Activated gamma-delta T cell treated with Interleukin-2 at 50 U/mL for 16 hours (primary cell): Measurements from ENCODE around the gene UBE2S.
"Not testable (repeated sequence)": the region's sequence is repeated elsewhere in the genome, so short reads cannot be mapped to it uniquely, and the experiment has no call there.

Experiments used
- DNase-seq: peaks from one replicate; pipeline ENCODE4 v3.0.0-alpha.2; 2020

The UBE2S gene

DNA sequence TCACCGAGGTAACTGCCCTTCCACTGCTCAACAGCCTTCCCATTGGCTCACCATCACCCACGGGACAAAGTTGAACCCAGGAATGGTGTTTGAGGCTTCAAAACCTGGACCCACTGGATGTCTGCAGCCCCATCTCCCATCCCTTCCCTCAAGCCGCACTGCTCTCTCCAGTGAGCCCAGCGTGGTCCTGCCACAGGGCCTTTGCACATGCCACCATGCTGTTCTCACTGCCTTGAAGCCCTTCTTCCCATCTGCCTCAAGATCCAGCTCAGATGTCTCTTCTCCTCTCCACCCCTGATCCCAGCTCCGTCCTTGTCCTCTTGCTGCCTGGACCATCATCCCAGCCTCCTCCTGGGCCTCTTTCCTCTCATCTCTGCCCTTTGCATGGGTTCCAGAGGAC lies 31.5 kb upstream of the UBE2S start:
- DNase-seq = no peak

- DNase-seq = no peak
Measured at GRCh38 chr19:55437410-55437809, 29.8 kb upstream of the UBE2S start.

DNA sequence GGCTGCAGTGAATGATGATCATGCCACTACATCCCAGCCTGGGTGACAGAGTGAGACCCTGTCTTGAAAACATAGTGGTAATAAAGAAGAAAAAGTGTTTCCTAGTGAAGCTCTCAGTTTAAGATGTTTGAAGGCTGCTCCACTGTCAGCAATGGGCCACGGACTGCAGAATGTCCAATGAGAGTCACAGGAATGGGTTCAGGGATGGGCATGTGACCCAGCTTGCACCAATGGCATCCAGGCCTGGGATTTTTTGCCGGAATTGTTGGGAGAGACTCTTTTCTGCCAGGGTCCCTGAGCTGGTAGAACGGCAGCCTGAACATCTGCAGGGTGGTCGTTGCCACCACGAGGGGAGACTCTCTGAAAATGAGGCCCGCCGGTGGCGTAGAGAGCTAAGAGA lies 29.3 kb upstream of the UBE2S start:
- no peak for DNase-seq

- DNase-seq = no peak
Measured at GRCh38 chr19:55435020-55435419, 27.4 kb upstream of the UBE2S start.

GRCh38 chr19:55434356-55434919 lies 26.9 kb upstream of the UBE2S start:
- no peak for DNase-seq

- no peak for DNase-seq
Measured at GRCh38 chr19:55433292-55433691, 25.7 kb upstream of the UBE2S start.

- no peak for DNase-seq
Measured at GRCh38 chr19:55432241-55432959, 24.8 kb upstream of the UBE2S start.

GRCh38 chr19:55431183-55431582 lies 23.6 kb upstream of the UBE2S start:
- no peak for DNase-seq

DNA sequence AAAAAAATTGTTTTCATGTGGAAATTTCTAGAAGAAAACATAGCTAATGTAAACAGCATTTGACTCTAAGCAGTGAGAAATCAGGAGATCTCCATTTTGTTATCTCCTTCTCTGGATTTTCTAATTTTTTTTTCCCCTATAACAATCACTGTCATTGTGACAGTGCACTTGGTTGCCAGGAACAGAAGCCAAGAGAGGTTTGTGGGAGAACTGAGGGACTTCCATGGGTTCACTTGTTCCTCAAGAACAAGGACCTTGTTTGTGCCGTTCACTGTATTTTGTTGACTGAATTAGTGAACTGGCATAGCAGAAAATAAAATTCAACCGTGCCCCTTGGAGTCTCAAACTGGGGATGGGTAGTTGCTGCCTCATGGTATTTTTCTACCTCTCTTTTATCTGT lies 18.5 kb upstream of the UBE2S start:
- DNase-seq = no peak

GRCh38 chr19:55424518-55424917 lies 16.9 kb upstream of the UBE2S start:
- no peak for DNase-seq

DNA sequence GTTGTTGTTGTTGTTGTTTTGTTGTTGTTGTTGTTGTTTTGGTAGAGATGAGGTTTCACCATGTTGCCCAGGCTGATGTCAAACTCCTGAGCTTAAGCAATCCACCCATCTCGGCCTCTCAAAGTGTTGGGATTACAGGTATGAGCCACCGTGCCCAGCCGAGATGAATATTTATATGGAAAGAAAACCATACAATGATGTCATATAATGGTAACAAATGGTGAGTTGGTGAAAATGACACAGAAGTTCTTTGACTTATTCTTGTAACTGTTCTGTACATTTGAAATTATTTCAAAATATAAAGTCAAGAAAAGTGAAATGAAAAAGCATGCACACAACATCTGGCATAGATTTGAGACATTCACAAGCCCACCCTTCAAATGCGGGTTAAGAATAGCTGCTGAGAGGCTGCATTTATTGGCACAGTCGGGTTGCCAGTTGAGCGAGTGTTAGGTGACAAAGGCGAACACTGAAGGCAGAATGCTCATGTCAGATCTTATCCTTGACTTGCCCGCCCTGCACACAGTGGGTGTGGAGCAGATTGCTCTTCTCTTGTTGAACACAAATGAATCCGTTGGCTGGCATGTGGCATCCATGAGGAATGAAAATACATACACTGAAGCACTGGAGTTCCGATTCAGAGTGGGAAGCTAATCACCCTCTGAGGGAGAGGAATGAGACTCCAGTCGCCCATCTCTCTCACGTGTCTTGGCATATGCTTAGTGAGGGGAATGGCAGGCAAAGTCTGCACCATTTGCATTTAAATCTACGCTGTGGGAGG lies 15.8 kb upstream of the UBE2S start:
- no peak for DNase-seq

- DNase-seq = peak; percentile 26
Measured at GRCh38 chr19:55421281-55421680, 13.7 kb upstream of the UBE2S start.

DNA sequence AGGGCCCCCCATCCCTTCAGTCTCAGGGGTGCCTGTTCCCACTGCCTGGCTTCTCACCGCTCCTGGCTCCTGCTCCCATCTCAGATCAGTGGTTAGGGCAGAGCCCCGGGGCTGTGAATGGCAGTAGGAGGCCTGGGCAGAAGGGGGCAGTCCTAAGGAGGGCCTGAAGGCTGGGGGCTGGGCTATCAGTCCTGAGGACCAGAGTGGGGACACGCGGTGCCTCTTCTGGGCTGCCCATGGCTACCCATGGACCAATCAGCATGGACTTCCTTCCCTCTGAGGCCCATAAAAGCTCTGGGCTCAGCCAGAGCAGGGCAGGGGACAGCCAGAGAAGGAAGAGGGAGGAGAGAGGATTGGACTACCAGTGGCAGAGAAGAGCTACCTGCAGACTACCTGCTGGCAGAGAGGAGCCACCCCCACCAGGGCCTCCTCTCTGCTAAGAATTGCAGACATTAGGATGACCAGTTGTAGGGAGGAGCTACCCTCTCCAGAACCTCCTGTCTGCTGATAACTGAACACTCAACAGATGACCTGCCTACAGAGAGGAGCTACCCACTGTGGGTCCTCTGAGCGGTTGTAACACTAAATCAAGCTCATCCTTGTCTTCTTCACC lies 12.1 kb upstream of the UBE2S start:
- no peak for DNase-seq

DNA sequence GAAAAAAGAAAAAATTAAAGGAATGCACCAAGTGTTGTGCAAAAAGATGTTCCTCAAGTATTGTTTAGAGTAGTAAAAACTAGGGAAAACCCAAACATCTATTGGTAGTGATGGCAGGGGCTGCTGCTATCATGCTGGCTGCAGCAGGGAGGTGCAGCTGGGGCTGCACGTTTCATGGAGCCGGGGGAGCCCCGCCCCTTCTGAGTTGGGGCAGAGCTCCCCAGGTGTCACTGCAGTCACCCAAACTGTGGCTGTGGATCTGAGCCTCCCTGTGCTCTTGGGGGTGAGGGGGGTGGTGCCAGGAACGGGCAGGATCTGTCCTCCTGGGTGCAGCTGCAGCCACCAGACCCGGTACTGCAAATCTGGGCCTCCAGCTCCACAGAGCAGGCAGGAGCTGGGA lies 11.5 kb upstream of the UBE2S start:
- DNase-seq = no peak

DNA sequence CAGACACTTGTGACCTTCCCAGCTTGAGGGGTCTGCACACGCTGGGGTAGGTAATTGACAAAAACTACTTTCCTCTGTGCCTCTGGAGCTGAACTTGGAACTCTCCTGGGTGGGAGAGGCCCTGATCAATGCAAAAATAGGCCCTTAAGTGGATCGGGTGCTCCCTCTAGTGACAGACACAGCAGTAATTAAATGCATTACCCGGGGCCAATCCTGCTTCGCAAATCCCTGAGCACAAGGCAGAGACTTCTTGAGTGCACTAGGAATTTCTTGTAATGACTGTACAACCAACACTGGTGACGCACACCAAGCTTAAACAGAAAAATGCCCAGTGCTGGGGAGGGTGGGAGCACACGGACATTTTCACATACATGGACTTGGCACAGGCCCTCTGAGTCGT lies 10.6 kb upstream of the UBE2S start:
- DNase-seq = peak; percentile 45

DNA sequence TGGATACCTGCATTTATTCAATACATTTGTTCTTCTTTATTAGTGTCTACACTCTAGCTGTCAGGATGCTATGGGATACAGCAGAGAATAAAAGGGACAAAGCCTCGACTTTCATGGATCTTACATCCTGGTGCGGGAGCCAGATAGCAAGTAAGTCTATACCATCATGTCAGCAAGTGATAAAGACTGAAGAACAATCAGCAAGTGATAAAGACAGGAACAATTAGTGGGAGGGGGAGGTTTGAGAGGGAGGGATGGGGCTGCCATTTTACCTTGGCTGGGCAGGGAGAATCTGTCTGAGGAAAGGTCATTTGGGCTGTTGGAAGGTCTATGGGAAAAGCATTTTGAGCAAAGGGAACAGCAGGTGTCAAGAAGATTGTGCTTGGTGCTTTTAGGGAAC lies 2.6 kb upstream of the UBE2S start:
- no peak for DNase-seq

DNA sequence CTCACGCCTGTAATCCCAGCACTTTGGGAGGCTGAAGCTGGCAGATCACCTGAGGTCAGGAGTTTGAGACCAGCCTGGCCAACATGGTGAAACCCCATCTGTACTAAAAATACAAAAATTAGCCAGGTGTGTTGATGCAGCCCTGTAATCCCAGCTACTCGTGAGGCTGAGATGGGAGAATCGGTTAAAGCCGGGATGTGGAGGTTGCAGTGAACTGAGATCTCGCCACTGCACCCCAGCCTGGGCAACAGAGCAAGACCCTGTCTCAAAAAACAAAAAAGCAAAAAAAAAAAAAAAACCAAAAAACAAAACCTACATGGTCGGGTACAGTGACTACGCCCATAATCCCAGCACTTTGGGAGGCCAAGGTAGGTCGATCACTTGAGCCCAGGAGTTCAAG lies 1.6 kb upstream of the UBE2S start:
- not testable (repeated sequence) for DNase-seq

DNA sequence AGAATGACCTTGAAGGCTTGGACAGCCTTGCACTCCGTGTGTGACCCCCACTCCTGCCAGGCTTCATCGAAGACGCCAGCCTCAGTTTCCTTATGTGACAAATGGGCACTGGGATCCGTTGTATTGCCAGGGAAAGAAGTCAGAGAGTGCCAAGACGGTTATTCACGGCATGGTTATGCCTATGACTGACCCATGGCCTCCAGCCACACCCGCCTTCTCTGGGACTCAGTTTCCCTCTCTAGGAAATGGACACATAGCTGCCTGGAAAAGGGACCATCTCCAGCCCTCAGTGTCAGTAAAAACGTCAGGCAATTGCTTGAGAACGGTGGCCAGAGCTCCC lies 915 bp upstream of the UBE2S start:
- DNase-seq = no peak

GRCh38 chr19:55407800-55408532 lies 378 bp upstream of the UBE2S start:
- DNase-seq = peak; percentile 97

DNA sequence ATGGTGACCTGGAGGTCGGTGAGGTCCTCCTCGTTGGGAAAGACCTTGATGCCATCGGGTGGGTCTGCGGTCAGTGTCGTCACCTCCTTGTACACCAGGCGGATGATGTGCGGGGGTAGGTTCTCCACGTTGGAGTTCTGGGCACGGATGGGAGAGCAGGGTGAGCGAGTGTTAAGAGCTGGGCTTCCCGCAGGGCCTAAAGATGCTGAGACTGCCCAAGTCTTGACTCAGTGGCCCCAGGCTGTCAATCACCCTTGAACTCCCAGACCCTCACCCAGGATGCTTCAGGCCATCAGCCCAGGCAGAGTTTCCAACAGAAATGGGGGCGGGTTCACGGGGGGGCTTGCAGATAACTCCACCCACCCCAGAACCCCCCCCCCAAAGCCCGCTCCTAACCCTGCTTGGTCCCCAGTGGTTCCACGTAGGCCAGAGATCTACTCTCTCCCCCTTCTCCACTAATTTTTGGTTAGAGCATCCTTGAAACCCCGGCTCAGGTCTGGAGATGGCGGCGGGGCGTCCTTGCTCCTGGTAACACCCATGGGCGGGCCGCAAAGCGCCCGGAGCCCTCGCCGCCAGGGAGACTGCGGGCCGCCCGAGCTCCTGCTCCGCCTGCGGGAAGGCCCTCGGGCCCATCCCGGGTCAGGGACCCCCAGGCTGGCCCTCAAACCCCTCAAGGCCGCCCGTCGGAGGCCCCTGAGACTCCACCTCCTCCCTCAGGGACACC lies 600 bp downstream of the UBE2S start:
- DNase-seq = peak; percentile 26

DNA sequence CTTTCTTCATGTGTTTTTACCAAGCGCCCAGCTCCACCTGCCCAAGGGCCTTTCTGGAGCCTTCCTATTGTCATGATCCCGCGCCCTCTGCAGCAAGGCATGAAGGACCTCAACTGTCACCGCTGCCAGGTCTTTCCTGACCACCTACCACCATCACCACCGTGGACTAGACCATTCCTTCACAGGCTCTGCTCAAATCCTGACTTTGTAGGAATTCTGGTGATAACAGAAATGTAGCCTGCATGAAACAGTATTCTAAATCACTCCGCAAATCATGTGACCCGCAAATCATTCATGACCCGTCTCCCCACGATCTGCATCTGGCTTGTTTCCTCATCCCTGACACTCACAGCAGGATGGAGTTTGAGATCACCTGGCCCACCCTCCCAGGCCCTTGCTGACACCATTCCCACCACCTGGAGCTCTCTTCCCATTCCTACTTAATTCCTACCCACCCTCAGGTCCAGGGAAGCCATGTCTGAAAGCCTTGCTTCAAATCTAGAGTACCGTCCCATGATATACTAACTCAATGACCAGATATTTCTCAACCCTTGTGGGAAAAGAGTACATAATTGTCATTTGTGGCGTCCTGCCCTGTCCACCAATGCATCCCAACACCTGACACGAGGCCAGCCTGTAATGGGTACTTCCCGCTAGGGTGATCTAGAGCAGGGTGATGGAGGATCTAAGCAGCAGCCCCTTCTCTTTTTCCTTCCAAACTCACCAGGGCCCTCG lies 1.3 kb downstream of the UBE2S start:
- DNase-seq = no peak

DNA sequence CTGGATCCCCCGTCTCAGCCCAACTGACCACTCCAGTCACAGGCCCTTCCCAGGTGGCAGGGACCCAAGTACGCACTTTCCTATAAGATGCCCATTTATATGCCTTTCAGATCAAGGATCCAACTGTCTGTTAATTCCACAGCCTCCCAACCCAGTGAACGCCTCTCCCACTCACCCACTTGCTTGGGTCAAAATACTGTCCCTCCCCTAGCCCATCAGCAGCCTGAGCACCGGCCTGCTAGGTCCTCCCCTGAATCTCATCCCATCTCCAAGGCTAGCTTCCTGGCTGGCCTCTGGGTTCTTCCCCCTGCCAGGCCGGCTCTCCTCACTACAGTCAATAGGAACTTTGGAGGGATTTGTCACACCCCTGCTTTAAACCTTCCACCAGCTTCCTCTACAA lies 1.9 kb downstream of the UBE2S start:
- DNase-seq = no peak
